NT2/D1 (cell line): ENCODE measurements around the gene EXD3.

Experiments used
- SUZ12 ChIP-seq: IDR thresholded peaks from 2 replicates; pipeline ENCODE4 v1.6.1; 2011; ENCODE audit not compliant: insufficient read length, insufficient read depth; ENCODE audit errors: extremely low read depth
- YY1 ChIP-seq: IDR thresholded peaks from 2 replicates; pipeline ENCODE4 v1.6.1; 2011; ENCODE audit not compliant: insufficient read length, insufficient read depth
- ZNF274 ChIP-seq: IDR thresholded peaks from 2 replicates; pipeline ENCODE4 v1.6.1; 2011; ENCODE audit warnings: mild to moderate bottlenecking, low read depth, low read length

GRCh38 chr9:137370865-137371520, 52.0 kb downstream of the EXD3 start:
- no peak for TF ChIP-seq YY1
- no peak for TF ChIP-seq ZNF274
- TF ChIP-seq SUZ12 = no peak
